Epithelial cell of esophagus (primary cell): ENCODE measurements around the gene TMEM87A.

ENCODE experiments used
- DNase-seq: peaks from one replicate; pipeline ENCODE4 v3.0.0; 2010; ENCODE audit warnings: low read depth
- H3K4me3 ChIP-seq: 2 replicates; pipeline ENCODE4 v1.5.1; 2011; ENCODE audit warnings: mild to moderate bottlenecking, low read length, control low read depth
- CTCF ChIP-seq: IDR thresholded peaks from 2 replicates; pipeline ENCODE4 v1.5.1; 2011; ENCODE audit warnings: low read depth, mild to moderate bottlenecking, low read length, control low read depth, inconsistent platforms; ENCODE audit not compliant: insufficient read depth; ENCODE audit errors: missing control alignments

TMEM87A gene

GRCh38 chr15:42270551-42270950 is 2.7 kb downstream of the TMEM87A start:
- H3K4me3 ChIP-seq = peak overlapping the region; percentile 28
- no peak for DNase-seq
- TF ChIP-seq CTCF = no peak

GRCh38 chr15:42267286-42267685 is 5.9 kb downstream of the TMEM87A start:
- H3K4me3 ChIP-seq = no peak overlapping the region
- DNase-seq = no peak
- TF ChIP-seq CTCF = no peak

GRCh38 chr15:42264795-42265194 is 8.4 kb downstream of the TMEM87A start:
- no peak overlapping the region for H3K4me3 ChIP-seq
- no peak for TF ChIP-seq CTCF
- DNase-seq = no peak

- H3K4me3 ChIP-seq = no peak overlapping the region
- no peak for DNase-seq
- TF ChIP-seq CTCF = no peak
Observed at GRCh38 chr15:42253300-42253699, 19.9 kb downstream of the TMEM87A start.

GRCh38 chr15:42240823-42241222 is 32.4 kb downstream of the TMEM87A start:
- no peak for TF ChIP-seq CTCF
- DNase-seq = no peak
- no peak overlapping the region for H3K4me3 ChIP-seq

GRCh38 chr15:42239528-42240182 is 33.6 kb downstream of the TMEM87A start:
- no peak overlapping the region for H3K4me3 ChIP-seq
- no peak for DNase-seq
- TF ChIP-seq CTCF = no peak

GRCh38 chr15:42233107-42233506 is 40.1 kb downstream of the TMEM87A start:
- H3K4me3 ChIP-seq = no peak overlapping the region
- no peak for DNase-seq
- TF ChIP-seq CTCF = no peak
